Central memory CD4-positive, alpha-beta T cell (primary cell): ENCODE data around the gene EXOC3L4.
"Not testable (repeated sequence)": the region's sequence is repeated elsewhere in the genome, so short reads cannot be mapped to it uniquely, and the experiment has no call there.

Source experiments
- DNase-seq: peaks from one replicate; pipeline ENCODE4 v3.0.0; 2022

Gene EXOC3L4

DNA sequence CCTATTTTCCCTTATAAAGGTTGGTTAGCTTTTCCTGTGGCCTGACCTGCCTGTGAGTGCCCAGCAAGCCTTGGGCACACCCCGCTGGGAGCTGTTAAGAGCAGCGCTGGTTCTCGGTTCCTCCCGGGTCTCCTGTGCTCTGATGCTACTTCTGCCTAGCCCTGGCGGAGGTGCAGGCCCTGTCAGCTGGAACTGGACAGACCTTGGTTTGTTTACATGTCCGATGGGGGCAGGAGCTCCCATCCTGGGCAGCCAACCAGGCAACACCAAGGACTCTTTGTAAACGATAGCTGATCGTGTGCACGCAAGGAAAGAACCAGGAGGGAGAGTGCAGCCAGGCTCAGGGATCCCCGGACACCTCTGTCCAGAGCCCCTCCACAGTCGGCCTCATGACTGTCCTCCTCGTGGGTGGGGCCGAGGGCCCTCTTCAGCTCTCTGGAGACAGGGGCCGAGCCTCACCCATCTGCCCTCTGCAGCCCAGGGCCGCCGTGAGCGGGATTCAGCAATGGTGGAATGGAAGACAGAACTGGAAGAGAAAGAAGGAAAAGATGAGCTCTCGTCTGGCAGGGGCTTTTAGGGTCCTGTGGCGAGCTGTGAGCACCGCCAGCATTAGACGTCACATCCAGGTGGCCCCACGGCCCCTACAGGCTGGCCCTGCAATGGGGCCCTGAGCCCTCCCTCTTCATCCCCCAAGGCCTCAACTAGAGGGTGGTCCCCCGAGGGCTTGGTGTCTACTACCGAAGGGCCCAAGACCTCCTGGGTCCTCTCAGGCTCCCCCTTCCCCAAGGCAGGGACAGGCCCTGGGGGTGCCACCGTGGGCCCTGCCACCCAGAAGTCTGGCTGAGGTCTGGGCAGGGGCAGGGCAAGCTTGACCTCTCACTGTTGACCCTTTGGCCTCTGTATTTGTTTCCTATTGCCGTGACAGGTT, 41.1 kb downstream of the EXOC3L4 start:
- no peak for DNase-seq

DNA sequence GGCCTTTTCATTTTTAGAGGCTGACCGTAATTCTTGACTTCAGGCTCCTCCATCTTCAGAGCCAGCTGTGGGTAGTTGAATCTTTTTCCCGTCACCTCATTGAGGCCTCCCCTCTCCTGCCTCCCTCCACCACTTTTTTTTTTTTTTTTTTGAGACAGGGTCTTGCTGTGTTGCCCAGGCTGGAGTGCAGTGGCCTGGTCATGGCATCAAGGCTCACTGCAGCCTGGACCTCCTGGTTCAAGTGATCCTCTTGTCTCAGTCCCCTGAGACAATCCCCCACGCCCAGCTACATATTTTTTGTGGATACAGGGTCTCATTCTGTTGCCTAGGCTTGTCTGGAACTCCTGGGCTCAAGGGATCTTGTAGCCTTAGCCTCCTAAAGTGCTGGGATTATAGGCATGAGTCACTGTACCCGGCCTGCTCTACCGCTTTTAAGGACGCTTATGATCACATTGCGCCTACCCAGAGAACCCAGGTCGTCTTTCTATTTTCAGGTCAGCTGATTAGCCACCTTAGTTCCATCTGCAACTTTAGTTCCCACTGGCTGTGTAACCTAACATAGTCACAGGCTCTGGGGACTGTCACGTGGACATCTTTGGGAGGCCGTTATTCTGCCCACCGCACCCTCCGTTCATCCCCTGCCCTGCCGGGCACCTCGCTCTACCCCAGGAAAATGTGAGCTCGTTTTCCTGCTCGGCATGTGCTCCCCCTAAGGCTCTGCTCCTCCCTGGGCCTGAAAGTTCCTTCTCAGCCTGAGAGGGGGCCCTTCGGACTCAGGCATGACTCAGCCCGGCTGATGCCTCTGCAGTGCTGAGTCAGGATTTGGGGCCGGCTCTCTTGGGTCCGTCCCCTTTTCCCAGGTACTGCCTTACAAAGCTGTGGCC, 42.1 kb downstream of the EXOC3L4 start:
- no peak for DNase-seq

DNA sequence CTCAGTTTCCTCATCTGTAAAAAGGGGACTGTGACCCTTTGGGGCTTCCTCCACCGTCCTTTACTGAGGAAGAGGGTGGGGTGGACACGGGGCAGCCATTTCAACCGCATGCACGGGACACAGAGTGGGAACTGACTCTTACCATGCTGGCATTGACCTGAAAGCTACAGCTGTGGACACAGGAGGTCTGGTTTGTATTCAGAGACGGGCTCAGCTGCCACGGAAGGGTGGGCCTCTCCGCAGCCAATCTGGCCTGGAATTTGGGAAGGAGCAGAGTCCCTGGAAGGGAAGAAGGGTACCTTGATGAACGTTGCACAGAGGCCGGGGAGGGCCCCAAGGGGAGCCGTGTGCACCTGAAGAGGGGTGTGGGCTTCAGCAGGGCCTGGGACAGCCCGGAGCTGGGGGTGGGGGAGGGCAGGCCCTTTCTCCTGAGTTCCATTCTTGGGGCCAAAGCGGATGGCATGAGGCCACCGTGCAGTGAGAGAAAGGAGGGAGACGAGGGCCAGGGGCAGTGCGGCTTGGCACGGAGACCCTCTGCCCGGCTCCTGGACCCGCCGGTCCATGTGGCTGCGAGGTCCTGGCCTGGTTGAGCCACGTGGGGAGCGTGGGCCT, 43.3 kb downstream of the EXOC3L4 start:
- DNase-seq, result no peak

DNA sequence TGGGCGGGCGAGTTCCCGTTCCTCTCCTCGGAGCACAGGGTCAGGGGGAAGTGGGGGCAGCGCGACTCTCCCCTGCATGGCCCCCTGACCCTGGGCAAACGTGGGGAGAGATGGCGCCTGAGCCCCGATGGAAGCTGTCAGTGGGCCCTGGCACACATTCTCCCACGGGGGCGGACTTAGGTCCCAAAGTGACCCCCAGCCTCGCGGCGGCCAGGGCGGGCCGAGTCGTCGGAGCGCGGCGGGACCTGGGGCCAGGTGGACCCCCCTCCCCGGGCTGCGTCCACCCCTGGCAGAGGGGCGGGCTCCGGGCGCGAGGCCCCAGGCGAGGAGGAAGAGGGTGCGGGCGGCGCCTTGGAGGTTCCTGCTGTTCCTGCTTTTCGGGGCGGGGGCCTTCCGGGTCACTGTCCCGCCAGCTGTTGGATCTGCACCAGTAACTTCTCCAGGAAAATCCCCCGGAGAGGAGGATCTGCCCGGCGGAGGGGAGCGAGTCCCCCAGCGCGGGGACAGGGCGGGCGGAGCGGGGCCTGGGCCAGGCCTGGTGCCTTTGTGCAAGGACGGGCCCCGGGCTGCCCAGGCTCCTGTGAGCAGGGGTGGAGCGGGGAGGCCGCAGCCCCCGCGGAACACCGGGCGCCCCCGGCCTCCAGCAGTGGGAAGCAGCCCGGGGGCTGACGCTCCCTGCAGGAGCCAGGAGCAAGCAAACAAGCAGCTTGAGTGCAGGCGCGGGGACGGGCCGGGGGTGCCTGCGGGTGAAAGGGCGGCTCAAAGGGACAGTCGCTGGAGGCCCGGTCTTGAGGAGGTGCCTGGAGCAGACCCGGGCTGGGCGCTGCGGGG, 44.0 kb downstream of the EXOC3L4 start:
- DNase-seq, result no peak

DNA sequence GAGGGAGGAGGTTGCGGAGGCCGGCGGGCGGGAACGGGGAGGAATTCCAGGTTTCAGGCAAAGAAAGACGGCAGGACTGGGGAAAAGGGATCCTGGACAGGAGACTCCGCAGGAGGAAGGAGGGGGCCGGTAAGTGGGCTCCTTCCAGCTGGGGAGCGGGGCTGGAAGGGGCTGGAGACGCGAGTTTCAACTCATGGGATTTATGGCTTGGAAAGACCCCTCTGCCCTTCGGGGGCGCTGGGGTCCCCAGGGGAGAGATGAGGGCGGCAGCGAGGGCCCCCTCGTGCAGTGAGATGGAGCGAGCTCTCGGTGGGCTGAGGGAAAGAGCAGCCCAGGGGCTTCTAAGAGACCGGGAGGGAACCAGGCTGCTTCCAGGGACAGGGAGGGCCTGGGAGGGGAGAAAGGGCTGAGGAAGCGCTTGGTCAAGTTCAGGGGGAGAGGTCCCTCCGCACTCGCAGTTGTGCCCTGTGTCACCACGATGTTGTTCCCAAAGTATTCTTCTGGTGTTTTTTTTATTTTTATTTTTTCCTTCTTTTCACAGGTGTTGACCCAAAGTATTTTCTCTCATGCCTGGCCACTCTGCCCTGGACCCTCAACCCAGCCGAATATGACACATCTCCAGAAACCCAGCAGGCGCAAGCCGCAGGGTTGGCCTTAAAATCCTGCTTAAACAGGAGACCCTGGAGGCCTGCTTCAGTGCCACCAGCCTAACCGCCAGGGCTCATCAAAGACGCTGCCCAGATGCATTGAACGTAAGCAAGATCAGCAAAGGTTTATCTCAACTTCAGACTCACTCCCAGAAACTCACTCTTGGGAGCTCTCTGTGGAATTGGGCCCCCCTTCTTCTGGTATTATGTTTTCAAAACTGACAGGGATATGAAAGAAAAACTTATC, 44.9 kb downstream of the EXOC3L4 start:
- no peak for DNase-seq

DNA sequence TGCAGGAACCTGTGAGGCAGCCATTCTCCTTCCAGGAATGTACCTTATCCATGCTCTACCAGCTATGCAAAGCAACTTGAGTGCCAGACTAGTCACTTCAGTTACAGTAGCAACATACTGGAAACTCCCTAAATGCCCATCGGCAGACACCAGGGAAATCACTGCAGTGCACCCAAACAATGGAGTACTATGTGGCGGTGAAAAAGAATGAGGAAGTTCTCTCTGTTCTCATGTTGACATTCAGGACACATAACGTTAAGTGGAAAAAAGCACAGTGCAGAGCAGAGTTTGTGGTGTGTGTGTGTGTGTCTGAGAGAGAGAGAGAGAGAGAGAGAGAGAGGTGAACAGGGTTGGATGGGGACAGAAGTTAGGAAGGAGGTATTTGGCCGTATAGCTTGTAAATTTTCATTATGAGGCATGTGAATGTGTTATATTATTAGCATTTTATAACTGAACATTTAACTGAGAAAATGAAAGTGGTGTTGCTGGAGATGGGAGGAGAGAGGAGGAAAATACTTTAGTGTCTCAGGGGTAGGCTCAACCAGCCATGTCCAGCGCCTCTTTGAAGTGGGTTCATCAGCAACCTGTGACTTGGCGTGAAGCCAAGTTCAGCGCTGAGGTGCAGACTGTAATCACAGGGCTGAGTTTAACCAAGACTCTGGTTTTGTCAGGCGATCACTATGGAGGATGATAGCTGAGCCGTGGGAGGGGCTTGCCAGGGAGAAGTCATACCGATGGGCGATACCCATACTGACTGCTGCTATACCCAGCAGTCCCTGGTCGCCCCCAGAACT, 46.0 kb downstream of the EXOC3L4 start:
- DNase-seq, result no peak

DNA sequence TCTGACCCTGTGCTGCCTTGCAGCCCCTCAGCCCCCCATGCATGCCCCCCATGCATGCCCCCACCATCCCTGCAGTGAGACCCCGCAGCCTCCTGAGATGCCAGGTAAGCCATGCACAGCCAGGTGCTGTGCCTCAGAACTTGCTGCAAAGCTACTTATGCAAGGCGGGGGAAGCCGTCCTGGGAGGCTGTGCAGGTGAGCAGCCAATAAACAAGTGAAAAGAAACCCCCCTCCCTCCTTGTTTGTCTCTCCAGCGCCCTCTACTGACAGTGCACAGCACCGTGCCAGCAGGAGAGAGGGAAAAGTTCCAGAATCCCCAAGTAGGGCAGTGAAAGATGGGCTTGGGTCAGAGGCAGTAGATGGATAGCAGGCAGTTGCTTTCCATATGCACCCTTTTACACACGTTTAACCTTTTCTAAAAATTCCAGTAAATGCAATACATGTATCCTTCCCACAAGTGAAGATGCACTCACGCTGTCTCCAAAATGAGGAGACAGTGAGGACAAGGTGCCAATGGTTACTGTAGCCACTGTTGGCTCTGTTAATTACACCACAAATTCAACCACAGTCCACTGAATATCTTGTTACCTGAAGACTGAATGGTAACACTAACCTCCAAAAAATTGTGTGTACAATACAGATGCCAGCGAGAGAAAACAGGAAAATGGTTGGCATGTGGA, 46.7 kb downstream of the EXOC3L4 start:
- no peak for DNase-seq

DNA sequence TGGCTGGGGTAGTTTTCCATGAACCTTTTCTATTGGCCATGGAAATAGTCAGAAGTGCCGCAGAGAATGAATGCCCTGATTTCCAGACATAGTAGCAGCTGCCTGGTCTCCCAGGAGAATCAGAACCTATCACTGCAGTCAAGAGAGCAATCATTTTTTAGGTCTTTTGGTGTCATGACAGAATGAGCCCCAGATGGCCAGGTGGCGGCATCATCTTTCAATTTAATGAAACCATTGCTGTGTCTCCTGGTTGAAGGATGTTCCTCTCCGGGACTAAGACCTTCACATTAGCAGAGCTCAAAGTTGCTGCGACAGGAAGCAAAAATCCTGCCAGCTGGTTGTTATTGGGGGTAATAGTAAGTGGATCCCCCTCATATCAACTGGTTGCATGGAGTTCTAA, 47.5 kb downstream of the EXOC3L4 start:
- no peak for DNase-seq

DNA sequence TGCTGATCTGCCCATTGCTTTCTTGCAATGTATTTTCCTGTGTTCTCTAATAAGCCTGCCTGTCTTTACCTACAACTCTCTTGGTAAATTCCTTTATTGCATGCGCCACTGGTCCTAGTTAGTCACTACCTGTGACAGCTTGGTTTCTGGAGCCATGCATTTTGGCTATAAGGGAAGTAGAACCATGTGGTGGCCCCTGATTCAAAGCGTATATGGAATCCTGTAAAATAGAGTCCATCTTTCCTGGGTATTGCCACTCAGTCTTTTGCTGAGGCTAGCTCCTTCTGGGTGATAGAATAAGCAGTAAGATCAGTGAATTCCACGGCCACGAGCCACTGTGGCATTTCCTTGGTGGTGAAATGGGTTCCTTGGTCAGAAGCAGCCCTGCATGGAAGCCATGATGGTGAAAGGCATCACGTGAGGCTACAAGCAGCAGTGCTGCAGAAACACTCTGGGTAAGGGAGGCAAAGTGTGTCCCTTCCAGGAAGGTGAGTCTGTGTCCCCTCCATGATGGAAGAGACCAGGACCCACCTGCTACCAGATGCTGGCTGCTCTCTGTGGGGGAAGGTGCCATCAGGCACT, 48.3 kb downstream of the EXOC3L4 start:
- no peak for DNase-seq

DNA sequence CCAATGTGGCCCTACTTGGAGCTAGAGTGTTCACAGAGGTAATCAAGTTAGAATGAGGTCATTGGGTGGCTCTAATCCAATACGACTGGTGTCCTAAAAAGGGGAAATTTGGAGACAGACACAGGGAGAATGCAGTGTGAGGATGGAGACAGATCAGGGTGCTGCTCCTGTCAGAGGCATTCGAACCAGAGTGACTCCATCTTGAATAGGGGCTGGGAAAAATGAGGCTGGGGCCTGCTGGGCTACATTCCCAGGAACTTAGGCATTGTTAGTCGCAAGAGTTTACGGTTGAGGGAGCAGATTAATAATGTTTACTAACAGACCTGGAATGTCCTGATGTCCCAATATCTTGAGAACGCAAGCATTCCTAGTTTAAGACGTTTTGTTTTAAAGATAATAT, 49.0 kb downstream of the EXOC3L4 start:
- no peak for DNase-seq

DNA sequence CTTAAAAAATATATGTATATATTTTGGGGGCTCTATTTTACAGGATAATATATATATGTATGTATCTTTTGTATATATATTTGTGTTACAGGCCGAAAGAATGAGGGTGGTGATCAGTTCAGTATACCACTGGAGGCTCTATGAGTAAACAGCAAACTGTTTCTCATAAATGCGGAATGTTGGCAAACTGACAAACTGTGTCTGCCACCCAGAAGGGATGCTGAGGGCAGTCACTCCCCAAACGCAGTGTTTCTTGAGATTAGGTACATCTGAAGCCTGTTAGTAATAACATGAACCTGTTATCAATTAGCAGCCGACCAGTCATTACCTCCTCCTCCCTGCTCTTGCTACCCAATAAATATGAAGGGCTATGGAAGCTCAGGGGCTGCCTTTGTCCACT, 49.6 kb downstream of the EXOC3L4 start:
- no peak for DNase-seq

DNA sequence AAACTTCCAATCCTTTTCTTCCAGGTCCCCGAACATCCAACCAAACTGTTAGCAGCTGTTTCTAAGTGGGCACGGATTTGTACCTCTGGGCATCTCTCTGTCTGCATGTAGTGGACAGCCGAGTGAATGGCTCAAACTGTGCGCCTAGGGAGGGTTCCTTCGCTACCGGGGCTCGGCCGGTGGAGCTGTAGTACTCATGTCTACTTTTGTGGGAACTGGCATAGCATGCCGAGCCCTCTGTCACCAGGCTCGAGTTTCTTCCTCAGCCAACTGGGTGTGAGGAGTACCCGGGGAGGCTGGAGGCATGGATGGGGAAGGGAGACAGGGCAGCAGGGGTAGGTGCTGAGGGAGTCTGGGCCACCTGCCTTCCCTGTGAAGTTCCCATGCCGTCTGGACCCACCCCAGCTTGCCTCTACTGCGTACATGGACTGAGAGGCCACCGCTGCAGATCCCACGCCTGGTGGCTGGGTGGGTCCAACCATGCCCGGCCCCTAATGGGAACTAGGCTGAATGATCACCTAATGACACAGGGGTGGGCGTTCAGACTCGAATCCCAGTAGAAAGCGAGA, 51.7 kb downstream of the EXOC3L4 start:
- DNase-seq, result no peak

DNA sequence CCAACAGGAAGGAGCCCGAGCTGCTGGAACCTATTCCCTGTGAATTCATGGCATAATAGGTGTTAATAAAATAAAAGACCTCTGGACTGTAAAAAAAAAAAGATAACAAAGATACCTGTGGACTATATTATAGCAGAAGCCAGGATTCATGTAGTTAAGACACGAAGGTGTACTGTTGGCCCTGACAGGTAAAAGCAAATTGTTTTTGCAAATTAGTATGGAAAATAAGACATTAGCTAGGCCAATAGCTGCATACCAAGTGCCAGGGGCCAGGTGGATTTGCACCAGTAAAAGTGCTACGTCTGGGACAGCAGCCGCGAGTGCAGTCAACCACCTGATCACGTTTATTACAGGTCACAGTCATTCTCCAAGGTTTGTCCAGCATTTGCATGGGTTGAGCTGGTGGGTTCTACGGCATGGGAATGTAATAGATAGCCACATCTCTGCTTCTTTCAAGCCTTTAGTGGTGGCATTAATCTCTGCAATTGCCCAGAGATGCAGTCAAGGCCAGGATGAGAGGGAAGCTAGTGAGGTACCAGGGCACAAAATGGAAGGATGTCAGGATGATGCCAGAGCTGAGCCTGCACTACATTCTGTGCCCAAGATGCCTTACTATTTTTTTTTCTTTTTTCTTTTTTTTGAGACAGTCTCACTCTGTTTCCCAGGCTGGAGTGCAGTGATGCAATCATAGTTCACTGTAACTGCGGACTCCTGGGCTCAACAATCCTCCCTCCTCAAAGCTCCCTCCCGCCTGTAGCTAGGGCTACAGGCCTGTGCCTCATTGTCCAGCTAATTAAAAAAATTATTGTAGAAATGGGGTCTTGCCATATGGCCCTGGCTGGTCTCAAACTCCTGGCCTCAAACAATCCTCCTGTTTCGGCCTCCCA, 55.1 kb downstream of the EXOC3L4 start:
- no peak for DNase-seq

DNA sequence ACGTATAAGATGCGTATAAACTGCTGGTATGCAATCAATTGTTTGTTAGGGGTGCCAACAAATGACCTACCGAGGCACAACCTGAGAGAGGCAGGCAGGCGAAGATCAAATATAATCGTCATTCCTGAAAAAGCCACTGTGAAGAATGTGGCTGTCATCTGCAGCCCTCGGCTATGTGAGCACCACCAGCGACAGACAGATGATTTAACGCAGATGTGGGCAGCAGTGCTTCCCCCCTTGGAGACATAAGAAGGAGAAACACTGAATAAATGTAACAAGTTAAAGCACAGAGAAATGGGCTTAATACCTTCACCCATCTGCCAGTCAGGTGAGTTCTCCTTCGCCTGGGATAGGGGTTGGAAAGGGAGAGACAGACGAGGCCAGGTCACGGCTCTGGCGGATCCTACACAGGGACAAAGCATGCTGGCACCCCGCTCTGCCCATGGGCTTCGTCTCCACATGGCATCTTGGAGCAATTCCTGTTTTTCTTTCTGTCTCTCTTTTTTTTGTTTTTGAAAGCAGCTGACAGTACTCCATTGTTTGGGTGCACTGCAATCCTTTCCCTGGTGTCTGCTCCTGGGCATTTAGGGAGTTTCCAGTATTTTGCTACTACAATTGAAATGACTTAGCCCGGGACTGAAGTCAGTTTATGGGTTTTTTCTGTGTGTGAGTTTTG, 56.9 kb downstream of the EXOC3L4 start:
- DNase-seq, result no peak

DNA sequence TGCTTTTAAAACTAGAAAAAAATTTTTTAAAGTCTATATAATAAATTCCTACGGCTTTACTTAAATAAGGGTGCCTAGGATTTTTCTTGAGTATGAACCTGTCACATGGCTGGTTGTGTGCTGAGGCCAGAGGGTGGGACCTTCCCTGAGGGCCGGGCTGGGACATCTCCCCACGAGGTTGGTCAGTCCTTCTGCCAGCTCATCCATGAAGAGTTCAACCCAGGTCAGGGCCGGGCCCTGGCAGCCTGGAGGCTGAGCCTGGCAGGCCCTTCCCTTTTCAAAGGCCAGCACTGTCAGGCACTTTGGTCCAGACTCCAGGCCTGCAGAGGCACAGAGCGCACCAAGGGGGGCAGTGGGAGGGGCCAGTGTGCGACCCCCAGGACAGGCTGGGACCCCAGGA, 60.5 kb downstream of the EXOC3L4 start:
- no peak for DNase-seq

DNA sequence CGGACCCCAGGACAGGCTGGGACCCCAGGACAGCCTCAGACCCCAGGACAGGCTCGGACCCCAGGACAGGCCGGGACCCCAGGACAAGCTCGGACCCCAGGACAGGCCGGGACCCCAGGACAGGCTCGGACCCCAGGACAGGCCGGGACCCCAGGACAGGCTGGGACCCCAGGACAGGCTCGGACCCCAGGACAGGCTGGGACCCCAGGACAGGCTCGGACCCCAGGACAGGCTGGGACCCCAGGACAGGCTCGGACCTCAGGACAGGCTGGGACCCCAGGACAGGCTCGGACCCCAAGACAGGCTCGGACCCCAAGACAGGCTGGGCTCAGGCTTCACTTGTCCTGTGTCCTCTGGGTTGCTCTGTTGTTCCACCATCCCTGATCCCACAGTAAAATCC, 60.9 kb downstream of the EXOC3L4 start:
- DNase-seq, result not testable (repeated sequence)

DNA sequence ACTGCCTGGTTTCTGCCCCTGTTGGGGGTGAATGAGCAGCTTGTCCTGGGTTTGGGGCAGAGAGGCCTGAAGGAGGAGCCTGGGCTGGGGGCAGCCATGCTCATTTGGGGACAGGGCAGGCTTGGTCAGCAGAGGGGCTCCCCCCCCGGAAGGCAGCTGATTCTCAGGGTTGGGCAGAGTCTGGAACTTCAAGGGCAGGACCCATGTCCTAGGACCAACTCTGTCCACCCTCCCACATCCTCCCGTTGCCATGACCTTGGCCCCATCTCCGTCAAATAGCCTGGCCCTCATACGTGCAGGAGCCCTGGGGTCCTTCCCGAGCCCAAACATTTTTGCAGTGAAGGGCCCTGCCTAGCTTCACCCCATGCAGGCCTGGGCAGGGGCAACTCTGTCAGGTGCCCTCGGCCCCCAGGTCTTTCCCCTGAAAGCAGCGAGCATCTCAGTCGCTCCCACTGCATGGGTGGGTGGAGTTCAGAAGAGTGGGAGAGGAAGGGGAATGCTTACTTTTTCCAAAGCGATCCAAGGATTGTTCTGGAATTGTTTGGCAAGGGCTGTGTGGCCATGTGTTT, 61.4 kb downstream of the EXOC3L4 start:
- no peak for DNase-seq
